ENCODE data around the gene COX19.

DNA sequence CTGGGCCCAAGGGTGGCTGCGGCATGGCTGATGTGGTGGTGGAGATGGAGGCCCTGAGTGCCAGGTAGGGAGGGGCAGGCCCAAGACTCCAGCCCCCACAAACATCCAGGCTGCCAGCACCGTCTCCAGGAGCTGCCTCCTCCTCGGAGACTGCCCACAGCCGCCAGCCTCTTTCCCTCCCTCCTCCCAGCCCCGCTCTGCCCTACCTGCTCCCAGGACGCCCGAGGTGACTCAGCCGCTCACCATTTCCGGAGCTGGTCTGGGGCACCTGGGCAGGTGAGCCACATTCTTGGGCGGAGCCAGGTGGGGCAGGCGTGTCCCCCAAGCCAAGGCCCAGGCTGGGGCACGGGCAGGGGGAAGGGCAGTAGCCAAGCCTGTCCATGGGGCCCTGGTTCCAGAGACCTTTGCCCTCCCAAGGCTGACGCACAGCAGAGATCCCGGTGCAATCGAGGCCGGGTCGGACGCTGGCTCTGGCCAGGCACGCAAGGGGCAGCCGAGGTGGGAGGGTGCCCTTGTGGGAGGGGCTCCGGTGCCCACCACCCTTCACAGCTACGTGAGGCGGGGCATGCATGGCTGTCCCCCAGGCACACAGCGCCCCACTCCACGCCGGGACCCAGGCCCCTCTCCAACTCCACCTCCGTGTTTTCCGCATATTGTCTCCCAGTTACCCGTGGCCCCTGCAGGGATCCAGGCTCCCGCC is 29.6 kb downstream of the COX19 start:
- TF ChIP-seq, protein P1, sequence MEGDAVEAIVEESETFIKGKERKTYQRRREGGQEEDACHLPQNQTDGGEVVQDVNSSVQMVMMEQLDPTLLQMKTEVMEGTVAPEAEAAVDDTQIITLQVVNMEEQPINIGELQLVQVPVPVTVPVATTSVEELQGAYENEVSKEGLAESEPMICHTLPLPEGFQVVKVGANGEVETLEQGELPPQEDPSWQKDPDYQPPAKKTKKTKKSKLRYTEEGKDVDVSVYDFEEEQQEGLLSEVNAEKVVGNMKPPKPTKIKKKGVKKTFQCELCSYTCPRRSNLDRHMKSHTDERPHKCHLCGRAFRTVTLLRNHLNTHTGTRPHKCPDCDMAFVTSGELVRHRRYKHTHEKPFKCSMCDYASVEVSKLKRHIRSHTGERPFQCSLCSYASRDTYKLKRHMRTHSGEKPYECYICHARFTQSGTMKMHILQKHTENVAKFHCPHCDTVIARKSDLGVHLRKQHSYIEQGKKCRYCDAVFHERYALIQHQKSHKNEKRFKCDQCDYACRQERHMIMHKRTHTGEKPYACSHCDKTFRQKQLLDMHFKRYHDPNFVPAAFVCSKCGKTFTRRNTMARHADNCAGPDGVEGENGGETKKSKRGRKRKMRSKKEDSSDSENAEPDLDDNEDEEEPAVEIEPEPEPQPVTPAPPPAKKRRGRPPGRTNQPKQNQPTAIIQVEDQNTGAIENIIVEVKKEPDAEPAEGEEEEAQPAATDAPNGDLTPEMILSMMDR (IDR thresholded peaks at IDR 0.05) = no peak
- peak; percentile 83 to 94 (median 88) for TF ChIP-seq POLR2AphosphoS5 (IDR thresholded peaks at IDR 0.05)
- peak; percentile 39 for TF ChIP-seq EP300 (IDR thresholded peaks at IDR 0.05; ENCODE audit: low read depth)
